Endothelial cell of umbilical vein (primary cell): ENCODE results near the gene SH3BP5. TPM values are rescaled to one million over a fixed set of nuclear protein-coding genes. Genes with fewer than 3 reads are reported as not detected.

Experiments
- BruUV-seq: library from RNA; stranded (reverse); fragments of 400-500 nt; replicated peaks from 2 replicates; lab custom pipeline; 2021; lab: Mats Ljungman, UMichigan
- CTCF ChIA-PET: fragments of 300-600, 350-600 bp; sonication (Branson Sonifier 250); formaldehyde crosslinking; loops from one replicate; lab custom pipeline; 2021; ENCODE audit warnings: antibody characterized with exemption, inconsistent platforms; lab: Charles Lee
- POLR2A ChIA-PET: fragments of 300-600, 350-600 bp; sonication (Branson Sonifier 250); formaldehyde crosslinking; loops from one replicate; lab custom pipeline; 2021; ENCODE audit warnings: antibody characterized with exemption, inconsistent platforms; lab: Charles Lee
- DNase-seq: peaks from one replicate; pipeline ENCODE4 v3.0.0-alpha.2; 2011; ENCODE audit warnings: low read depth, low spot score
- FAIRE-seq: peaks from 2 replicates; lab custom pipeline; 2011; peaks lifted over from hg19 to GRCh38; lab: Jason Lieb, UNC
- H2AFZ ChIP-seq: 2 replicates; pipeline ENCODE4 v1.6.0; 2012; ENCODE audit warnings: low read depth, low read length, control low read depth, inconsistent platforms
- H3K27ac ChIP-seq: 2 replicates; pipeline ENCODE4 v1.5.1; 2011; ENCODE audit warnings: low read depth, mild to moderate bottlenecking, control low read depth, low read length, moderate library complexity; ENCODE audit not compliant: insufficient read depth
- H3K27me3 ChIP-seq, 2 experiments: 2 replicates each; pipeline versions ENCODE4 v1.6.0 to v1.6.1; 2011; ENCODE audit warnings: low read length in 2 of 2, mixed read lengths in 1 of 2; ENCODE audit not compliant: control insufficient read depth in 2 of 2, insufficient read depth in 2 of 2
- H3K36me3 ChIP-seq, 2 experiments: 2 replicates in 1 of 2; 3 replicates in 1 of 2; pipeline ENCODE4 v1.5.1; 2011; ENCODE audit warnings: low read length in 2 of 2, mild to moderate bottlenecking in 1 of 2, moderate library complexity in 1 of 2; ENCODE audit not compliant: control insufficient read depth in 2 of 2, insufficient read depth in 2 of 2; ENCODE audit errors: extremely low read depth in 1 of 2
- H3K4me1 ChIP-seq: 3 replicates; pipeline ENCODE4 v1.5.1; 2011; ENCODE audit warnings: mild to moderate bottlenecking, low read length; ENCODE audit not compliant: control insufficient read depth, insufficient read depth; ENCODE audit errors: extremely low read depth
- H3K4me2 ChIP-seq: 2 replicates; pipeline ENCODE4 v1.6.1; 2011; ENCODE audit warnings: low read length, control low read depth, mixed read lengths; ENCODE audit not compliant: insufficient read depth
- H3K4me3 ChIP-seq, 3 experiments: fragments of 200-600 bp in 1 of 3; sonication (generic), shearing (Covaris generic) in 1 of 3; replicated peaks in 1 of 3; 2 replicates each; pipeline ENCODE4 v1.5.1; 2011 to 2016; ENCODE audit warnings: control low read depth in 3 of 3, low read length in 3 of 3, mild to moderate bottlenecking in 2 of 3, inconsistent platforms in 1 of 3, low read depth in 1 of 3, moderate library complexity in 1 of 3; ENCODE audit not compliant: insufficient read depth in 1 of 3
- H3K79me2 ChIP-seq: 2 replicates; pipeline ENCODE4 v1.6.0; 2012; ENCODE audit warnings: low read length, inconsistent platforms; ENCODE audit not compliant: control insufficient read depth, insufficient read depth
- H3K9ac ChIP-seq: replicated peaks from 2 replicates; pipeline ENCODE3; 2011; ENCODE audit warnings: low read length, control low read depth; ENCODE audit not compliant: insufficient read depth; ENCODE audit errors: extremely low read depth
- H3K9me1 ChIP-seq: replicated peaks from 3 replicates; pipeline ENCODE4 v1.6.0; 2011; ENCODE audit warnings: mild to moderate bottlenecking, low read length; ENCODE audit not compliant: control insufficient read depth, insufficient read depth; ENCODE audit errors: extremely low read depth
- H3K9me3 ChIP-seq: replicated peaks from 2 replicates; pipeline ENCODE4 v1.5.1; 2012; ENCODE audit warnings: low read length, inconsistent platforms; ENCODE audit not compliant: control insufficient read depth, insufficient read depth
- H4K20me1 ChIP-seq: replicated peaks from 2 replicates; pipeline ENCODE3; 2011; ENCODE audit warnings: mild to moderate bottlenecking, low read length; ENCODE audit not compliant: control insufficient read depth, insufficient read depth; ENCODE audit errors: extremely low read depth
- EZH2 ChIP-seq: IDR thresholded peaks from 2 replicates; pipeline ENCODE4 v1.6.1; 2012; ENCODE audit warnings: borderline replicate concordance, low read depth, mild to moderate bottlenecking, moderate library complexity, low read length, inconsistent platforms; ENCODE audit not compliant: severe bottlenecking
- FOS ChIP-seq: IDR thresholded peaks from 2 replicates; pipeline ENCODE4 v1.6.1; 2011; ENCODE audit warnings: mild to moderate bottlenecking, low read length, moderate library complexity, borderline replicate concordance; ENCODE audit not compliant: insufficient read depth
- GATA2 ChIP-seq: IDR thresholded peaks from 2 replicates; pipeline ENCODE4 v1.7.0; 2011; ENCODE audit warnings: low read depth, mild to moderate bottlenecking, moderate library complexity, mixed read lengths, low read length; ENCODE audit not compliant: insufficient read length, insufficient read depth
- JUN ChIP-seq: IDR thresholded peaks from 2 replicates; pipeline ENCODE4 v1.6.1; 2011; ENCODE audit warnings: borderline replicate concordance, low read depth; ENCODE audit not compliant: insufficient read length, insufficient read depth
- MAX ChIP-seq: IDR thresholded peaks from 2 replicates; pipeline ENCODE4 v1.6.1; 2011; ENCODE audit not compliant: insufficient read depth, insufficient read length
- MYC ChIP-seq: IDR thresholded peaks from one replicate; pipeline ENCODE4 v1.6.1; 2011; ENCODE audit warnings: mild to moderate bottlenecking, low read depth, low read length
- POLR2A ChIP-seq: IDR thresholded peaks from 2 replicates; pipeline ENCODE4 v1.6.1; 2012; ENCODE audit warnings: low read depth, mild to moderate bottlenecking, control low read depth, low read length
- POLR2AphosphoS5 ChIP-seq: IDR thresholded peaks from 2 replicates; pipeline ENCODE4 v1.6.1; 2012; ENCODE audit warnings: low read depth, mild to moderate bottlenecking, control low read depth, low read length, moderate library complexity; ENCODE audit not compliant: insufficient read depth
- dilution Hi-C: fragments of 300-500 bp; cut with MboI; formaldehyde crosslinking; loops from one replicate; pipeline ENCODE4 v1.15.0; 2019; ENCODE audit warnings: low sequenced_read_pairs; ENCODE audit not compliant: extremely low pct_ligation_motif_present
- intact Hi-C: fragments of 100-400 bp; cut with micrococcal nuclease; formaldehyde crosslinking; loops from one replicate; pipeline ENCODE4 v1.10.0; 2022
- polyA plus RNA-seq, 4 experiments: library from polyadenylated mRNA; depleted of rRNA in 3 of 4; stranded (reverse) in 3 of 4; unstranded in 1 of 4; fragments of >200 nt; gene quantifications; 2 replicates each; pipeline versions ENCODE4 v1.2.1 to v1.2.3, GENCODE V29; 2011 to 2012; ENCODE audit warnings: missing spikeins in 1 of 4
- total RNA-seq: library from RNA; stranded (reverse); gene quantifications from 2 replicates; pipeline ENCODE4 v1.2.3, GENCODE V29; 2021
- TF ChIP-seq, protein P1 (sequence below), 2 donors: IDR thresholded peaks; 1 replicate in 1 of 2; 2 replicates in 1 of 2; pipeline ENCODE4 v1.5.1; 2011; ENCODE audit warnings: low read length in 2 of 2, mild to moderate bottlenecking in 2 of 2, moderate library complexity in 2 of 2, control low read depth in 1 of 2, inconsistent platforms in 1 of 2, low read depth in 1 of 2; ENCODE audit not compliant: insufficient read depth in 1 of 2; ENCODE audit errors: extremely low read depth in 1 of 2

SH3BP5 gene
- total and polyA plus RNA-seq, 2 donors (not counting 3 experiments of a cell fraction or from before 2014, with no cell fraction given): 35.3 to 76.3 TPM

- dilution Hi-C loops: no loop called here
- no peaks in the 10 kb centered on the region for H3K4me1 ChIP-seq
- no peak overlapping the region for H3K4me2 ChIP-seq
- TF ChIP-seq GATA2: no peak
- TF ChIP-seq, protein P1, sequence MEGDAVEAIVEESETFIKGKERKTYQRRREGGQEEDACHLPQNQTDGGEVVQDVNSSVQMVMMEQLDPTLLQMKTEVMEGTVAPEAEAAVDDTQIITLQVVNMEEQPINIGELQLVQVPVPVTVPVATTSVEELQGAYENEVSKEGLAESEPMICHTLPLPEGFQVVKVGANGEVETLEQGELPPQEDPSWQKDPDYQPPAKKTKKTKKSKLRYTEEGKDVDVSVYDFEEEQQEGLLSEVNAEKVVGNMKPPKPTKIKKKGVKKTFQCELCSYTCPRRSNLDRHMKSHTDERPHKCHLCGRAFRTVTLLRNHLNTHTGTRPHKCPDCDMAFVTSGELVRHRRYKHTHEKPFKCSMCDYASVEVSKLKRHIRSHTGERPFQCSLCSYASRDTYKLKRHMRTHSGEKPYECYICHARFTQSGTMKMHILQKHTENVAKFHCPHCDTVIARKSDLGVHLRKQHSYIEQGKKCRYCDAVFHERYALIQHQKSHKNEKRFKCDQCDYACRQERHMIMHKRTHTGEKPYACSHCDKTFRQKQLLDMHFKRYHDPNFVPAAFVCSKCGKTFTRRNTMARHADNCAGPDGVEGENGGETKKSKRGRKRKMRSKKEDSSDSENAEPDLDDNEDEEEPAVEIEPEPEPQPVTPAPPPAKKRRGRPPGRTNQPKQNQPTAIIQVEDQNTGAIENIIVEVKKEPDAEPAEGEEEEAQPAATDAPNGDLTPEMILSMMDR (IDR thresholded peaks at IDR 0.05; ENCODE audit: extremely low read depth in 1 of 2, insufficient read depth in 1 of 2, low read depth in 1 of 2, low read length in 2 of 2): no peak
- no peak for TF ChIP-seq MAX
- TF ChIP-seq FOS: no peak
- TF ChIP-seq JUN: no peak
- TF ChIP-seq MYC: no peak
- no peak for TF ChIP-seq POLR2AphosphoS5
- no peak for TF ChIP-seq EZH2
- TF ChIP-seq POLR2A: no peak
- H3K9ac ChIP-seq: no peak overlapping the region
- H3K79me2 ChIP-seq: no peaks in the 10 kb centered on the region
- no peaks in the 10 kb centered on the region for H3K9me3 ChIP-seq
- H3K9me1 ChIP-seq: no peaks in the 10 kb centered on the region
- H2AFZ ChIP-seq: no peak overlapping the region
- BruUV-seq: no TSS peak
- no peak for DNase-seq
- H4K20me1 ChIP-seq: no peaks in the 10 kb centered on the region
- H3K27ac ChIP-seq: no peak overlapping the region
- peaks cover 14 to 37% of the 10 kb centered on the region in 2 experiments for H3K36me3 ChIP-seq
- no peaks in the 10 kb centered on the region for H3K27me3 ChIP-seq
- no peak for FAIRE-seq
- ChIA-PET POLR2A (no interaction called here), CTCF (no interaction called here)
- intact Hi-C loops: no loop called here
- no peak overlapping the region for H3K4me3 ChIP-seq
Observed at GRCh38 chr3:15216501-15216900, 115.9 kb downstream of the SH3BP5 start.
